ENCODE measurements around the gene KAT8.

DNA sequence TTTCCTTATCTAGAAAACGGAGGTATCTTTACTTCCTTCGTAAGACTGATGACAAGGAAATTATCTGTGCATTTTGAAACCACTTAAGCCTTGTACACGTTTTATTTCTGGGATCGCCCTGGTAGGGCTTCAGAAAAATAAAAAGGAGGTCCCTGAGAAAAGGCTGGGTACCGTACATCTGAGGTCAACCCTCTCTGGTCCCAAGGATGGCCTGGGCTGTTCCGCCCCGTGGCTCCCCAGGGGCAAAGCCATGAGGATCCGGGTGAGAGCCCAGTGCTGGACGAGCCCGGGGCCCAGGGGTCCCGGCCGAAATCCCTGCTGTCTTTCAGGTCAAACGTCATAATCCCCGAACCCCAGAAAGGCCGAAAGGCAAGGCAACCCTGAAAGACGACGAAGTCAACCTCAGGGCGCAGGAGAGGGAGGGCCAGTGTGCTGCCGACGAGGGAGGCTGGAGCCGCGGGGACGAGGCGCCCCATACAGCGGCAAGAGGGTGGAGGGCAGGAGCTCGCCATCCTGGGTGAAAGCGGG lies 61.8 kb downstream of the KAT8 start:
- TF ChIP-seq, protein P1, sequence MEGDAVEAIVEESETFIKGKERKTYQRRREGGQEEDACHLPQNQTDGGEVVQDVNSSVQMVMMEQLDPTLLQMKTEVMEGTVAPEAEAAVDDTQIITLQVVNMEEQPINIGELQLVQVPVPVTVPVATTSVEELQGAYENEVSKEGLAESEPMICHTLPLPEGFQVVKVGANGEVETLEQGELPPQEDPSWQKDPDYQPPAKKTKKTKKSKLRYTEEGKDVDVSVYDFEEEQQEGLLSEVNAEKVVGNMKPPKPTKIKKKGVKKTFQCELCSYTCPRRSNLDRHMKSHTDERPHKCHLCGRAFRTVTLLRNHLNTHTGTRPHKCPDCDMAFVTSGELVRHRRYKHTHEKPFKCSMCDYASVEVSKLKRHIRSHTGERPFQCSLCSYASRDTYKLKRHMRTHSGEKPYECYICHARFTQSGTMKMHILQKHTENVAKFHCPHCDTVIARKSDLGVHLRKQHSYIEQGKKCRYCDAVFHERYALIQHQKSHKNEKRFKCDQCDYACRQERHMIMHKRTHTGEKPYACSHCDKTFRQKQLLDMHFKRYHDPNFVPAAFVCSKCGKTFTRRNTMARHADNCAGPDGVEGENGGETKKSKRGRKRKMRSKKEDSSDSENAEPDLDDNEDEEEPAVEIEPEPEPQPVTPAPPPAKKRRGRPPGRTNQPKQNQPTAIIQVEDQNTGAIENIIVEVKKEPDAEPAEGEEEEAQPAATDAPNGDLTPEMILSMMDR (IDR thresholded peaks at IDR 0.05), result no peak
- peak in 1 of 2 donors; percentile 4 for TF ChIP-seq POLR2A (IDR thresholded peaks at IDR 0.05)
